Measurements from ENCODE around the gene GNAL.
"Not testable (repeated sequence)": the region's sequence is repeated elsewhere in the genome, so short reads cannot be mapped to it uniquely, and the experiment has no call there.

GNAL gene

DNA sequence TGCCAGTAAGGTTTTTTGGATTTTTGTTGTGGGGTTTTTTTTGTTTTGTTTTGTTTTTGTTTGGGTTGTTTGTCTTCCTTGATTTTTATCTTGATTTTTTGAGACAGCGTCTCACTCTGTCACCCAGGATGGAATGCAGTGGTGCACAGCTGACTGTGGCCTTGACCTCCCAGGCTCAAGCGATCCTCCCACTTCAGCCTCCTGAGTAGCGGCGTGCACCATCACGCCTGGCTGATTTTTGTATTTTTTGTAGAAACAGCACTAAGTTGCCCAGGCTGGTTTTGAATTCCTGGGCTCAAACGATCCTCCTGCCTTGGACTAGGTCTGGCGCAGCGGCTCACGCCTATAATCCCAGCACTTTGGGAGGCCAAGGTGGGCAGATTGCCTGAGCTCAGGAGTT, 202.7 kb downstream of the GNAL start:
- in situ Hi-C loops (cut with HindIII; ENCODE audit: low sequenced_read_pairs) = no loop called here
- DNase-seq (ENCODE audit: low read depth, low spot score) = no peak
- TF ChIP-seq, protein P1, sequence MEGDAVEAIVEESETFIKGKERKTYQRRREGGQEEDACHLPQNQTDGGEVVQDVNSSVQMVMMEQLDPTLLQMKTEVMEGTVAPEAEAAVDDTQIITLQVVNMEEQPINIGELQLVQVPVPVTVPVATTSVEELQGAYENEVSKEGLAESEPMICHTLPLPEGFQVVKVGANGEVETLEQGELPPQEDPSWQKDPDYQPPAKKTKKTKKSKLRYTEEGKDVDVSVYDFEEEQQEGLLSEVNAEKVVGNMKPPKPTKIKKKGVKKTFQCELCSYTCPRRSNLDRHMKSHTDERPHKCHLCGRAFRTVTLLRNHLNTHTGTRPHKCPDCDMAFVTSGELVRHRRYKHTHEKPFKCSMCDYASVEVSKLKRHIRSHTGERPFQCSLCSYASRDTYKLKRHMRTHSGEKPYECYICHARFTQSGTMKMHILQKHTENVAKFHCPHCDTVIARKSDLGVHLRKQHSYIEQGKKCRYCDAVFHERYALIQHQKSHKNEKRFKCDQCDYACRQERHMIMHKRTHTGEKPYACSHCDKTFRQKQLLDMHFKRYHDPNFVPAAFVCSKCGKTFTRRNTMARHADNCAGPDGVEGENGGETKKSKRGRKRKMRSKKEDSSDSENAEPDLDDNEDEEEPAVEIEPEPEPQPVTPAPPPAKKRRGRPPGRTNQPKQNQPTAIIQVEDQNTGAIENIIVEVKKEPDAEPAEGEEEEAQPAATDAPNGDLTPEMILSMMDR (IDR thresholded peaks at IDR 0.05; ENCODE audit: low read depth, low read length) = no peak
- H3K4me3 ChIP-seq (ENCODE audit: low read depth, low read length) = no peak overlapping the region

- DNase-seq (ENCODE audit: low read depth, low spot score); in situ Hi-C loops (cut with HindIII; ENCODE audit: low sequenced_read_pairs); H3K4me3 ChIP-seq (ENCODE audit: low read depth, low read length): not testable (repeated sequence)
Observed at GRCh38 chr18:11892438-11892837, 203.4 kb downstream of the GNAL start.

DNA sequence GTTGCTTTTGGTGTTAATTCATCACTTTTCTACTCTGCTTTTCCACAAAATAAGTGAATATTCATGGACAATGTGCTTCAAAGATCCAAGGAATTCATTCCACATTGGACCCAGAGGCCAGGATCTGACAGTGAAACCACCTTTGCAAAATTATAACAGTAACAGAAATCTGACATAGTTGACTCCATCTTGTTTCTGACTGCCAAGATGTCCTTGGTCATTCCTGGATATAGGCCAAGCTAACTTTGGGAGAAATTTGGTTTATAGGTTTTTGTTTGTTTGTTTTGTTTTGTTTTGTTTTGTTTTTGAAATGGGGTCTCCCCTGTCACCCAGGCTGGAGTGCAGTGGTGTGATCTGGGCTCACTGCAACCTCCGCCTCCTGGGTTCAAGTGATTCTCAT, 208.7 kb downstream of the GNAL start:
- TF ChIP-seq, protein P1 (IDR thresholded peaks at IDR 0.05; ENCODE audit: low read depth, low read length) = no peak
- DNase-seq (ENCODE audit: low read depth, low spot score) = no peak

GRCh38 chr18:11899063-11899462, 210.0 kb downstream of the GNAL start:
- TF ChIP-seq, protein P1 (IDR thresholded peaks at IDR 0.05; ENCODE audit: low read depth, low read length) = no peak
- no peak for DNase-seq (ENCODE audit: low read depth, low spot score)
- in situ Hi-C loops (cut with HindIII; ENCODE audit: low sequenced_read_pairs) = no loop called here
- no peak overlapping the region for H3K4me3 ChIP-seq (ENCODE audit: low read depth, low read length)

More for the DNA sequence above, 208.7 kb downstream of the GNAL start:
- in situ Hi-C loops (cut with HindIII; ENCODE audit: low sequenced_read_pairs) = no loop called here
- H3K4me3 ChIP-seq (ENCODE audit: low read depth, low read length) = no peak overlapping the region

DNA sequence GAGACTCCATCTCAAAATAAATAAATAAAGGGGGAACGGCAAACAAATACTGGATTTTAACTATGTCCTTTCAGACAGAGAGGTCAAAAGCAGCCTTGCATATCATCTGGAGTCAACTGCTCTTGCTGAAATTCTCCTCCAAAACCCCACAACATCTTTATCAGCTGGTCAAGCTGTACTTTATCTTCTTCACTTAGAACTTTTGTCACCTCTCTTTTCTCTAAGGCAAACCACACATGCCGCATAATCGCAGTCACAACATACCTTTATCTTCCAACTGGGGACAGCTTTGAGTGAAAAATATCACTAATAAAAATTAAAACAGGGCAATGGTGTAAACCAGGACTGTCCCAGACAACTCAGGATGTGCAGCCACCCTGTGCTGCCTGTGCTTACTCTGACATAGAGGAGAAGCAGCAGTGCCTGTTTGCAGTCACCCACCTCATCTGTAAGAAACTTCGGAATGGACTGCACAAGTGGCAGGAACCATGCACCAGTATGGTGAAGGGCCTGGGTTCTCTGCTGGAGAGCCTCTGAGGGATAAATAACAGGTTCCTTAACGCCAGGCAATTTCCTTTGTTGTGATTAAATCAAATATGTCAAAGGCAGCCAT, 212.9 kb downstream of the GNAL start:
- no peak for DNase-seq (ENCODE audit: low read depth, low spot score)
- no peak overlapping the region for H3K4me3 ChIP-seq (ENCODE audit: low read depth, low read length)
- TF ChIP-seq, protein P1 (IDR thresholded peaks at IDR 0.05; ENCODE audit: low read depth, low read length) = no peak
- in situ Hi-C loops (cut with HindIII; ENCODE audit: low sequenced_read_pairs) = no loop called here

GRCh38 chr18:11902522-11903292, 213.6 kb downstream of the GNAL start:
- TF ChIP-seq, protein P1 (IDR thresholded peaks at IDR 0.05; ENCODE audit: low read depth, low read length) = no peak
- DNase-seq (ENCODE audit: low read depth, low spot score) = peak; percentile 24
- in situ Hi-C loops (cut with HindIII; ENCODE audit: low sequenced_read_pairs) = no loop called here
- no peak overlapping the region for H3K4me3 ChIP-seq (ENCODE audit: low read depth, low read length)

DNA sequence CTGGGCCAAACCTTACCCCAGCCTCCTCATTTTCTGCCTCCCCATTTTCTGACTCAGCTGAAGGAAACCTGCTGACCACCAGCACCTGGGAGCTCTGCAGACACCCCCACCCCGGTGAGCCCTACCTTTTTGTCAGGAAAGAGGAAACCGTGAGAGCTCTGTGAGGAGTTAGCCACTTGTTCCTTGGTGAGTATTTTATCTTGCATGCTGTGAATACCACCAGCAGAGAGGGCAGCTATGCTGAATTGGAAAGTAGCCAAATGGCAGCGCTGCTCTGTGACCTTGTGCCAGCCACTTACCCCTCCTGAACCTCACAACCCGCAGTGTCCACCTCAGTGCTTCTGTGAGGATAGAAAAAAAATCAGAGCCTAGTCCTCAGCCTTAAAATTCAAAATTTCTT, 216.5 kb downstream of the GNAL start:
- in situ Hi-C loops (cut with HindIII; ENCODE audit: low sequenced_read_pairs) = no loop called here
- TF ChIP-seq, protein P1 (IDR thresholded peaks at IDR 0.05; ENCODE audit: low read depth, low read length) = no peak
- DNase-seq (ENCODE audit: low read depth, low spot score) = no peak
- H3K4me3 ChIP-seq (ENCODE audit: low read depth, low read length) = no peak overlapping the region
